ENCODE data around the gene ENOX1.

Gene ENOX1

DNA sequence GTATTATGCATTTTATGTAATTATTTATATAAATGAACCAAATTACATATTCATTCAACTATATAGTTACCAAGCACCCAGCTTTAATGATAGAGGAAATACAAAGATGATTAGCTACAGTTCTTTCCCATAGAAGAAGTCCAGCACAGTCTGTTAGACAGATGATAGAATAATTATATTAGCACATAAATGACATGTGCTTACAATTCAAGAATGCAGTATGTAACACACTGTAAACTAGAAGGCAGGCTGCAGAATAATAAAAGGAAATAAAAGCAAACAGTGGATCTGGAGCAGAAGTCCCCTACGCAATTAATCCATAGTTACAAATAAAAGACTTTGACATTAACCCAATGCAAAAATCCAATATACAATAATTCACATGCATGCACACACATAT lies 384.4 kb downstream of the ENOX1 start:
- TF ChIP-seq, protein P1, sequence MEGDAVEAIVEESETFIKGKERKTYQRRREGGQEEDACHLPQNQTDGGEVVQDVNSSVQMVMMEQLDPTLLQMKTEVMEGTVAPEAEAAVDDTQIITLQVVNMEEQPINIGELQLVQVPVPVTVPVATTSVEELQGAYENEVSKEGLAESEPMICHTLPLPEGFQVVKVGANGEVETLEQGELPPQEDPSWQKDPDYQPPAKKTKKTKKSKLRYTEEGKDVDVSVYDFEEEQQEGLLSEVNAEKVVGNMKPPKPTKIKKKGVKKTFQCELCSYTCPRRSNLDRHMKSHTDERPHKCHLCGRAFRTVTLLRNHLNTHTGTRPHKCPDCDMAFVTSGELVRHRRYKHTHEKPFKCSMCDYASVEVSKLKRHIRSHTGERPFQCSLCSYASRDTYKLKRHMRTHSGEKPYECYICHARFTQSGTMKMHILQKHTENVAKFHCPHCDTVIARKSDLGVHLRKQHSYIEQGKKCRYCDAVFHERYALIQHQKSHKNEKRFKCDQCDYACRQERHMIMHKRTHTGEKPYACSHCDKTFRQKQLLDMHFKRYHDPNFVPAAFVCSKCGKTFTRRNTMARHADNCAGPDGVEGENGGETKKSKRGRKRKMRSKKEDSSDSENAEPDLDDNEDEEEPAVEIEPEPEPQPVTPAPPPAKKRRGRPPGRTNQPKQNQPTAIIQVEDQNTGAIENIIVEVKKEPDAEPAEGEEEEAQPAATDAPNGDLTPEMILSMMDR (IDR thresholded peaks at IDR 0.05) = no peak

GRCh38 chr13:43401361-43401760 lies 385.4 kb downstream of the ENOX1 start:
- TF ChIP-seq, protein P1 (IDR thresholded peaks at IDR 0.05) = no peak

DNA sequence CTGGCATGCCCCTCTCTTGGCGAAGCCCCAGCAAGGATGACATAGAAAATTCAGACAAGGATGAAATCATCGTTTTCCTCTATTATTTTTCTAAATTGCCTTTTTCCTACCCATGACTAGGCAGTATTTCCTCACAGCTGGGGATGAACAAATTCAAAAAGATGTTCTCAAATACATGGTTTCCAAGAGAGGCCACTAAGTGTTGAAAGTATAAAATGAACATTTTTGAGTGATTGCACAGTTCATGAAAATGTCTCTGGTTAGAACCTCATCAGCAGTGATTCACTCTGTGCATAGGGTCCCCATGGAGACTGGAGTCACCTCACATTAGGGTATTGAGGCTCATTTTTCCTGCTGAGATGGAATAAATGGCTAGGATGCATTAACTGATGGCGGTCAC lies 389.7 kb downstream of the ENOX1 start:
- TF ChIP-seq, protein P1 (IDR thresholded peaks at IDR 0.05) = no peak

DNA sequence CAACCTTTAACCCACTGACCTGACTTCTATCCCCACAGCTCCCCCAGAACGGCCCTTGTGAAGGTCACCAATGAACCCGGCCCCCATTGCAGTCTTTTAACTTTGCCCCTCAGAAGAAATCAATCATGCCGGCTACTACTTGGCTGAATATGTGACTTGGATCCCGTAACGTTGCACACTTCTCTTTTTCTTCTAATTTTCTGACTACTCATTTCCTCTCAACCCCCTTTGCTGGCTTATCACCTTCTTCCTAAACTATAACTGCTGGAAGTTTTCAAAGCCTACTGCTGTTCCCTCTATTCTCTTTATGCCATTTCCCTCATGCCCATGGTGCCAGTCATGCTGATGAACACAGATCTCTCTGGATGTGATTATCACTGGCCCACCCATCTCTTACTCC lies 395.7 kb downstream of the ENOX1 start:
- TF ChIP-seq, protein P1 (IDR thresholded peaks at IDR 0.05) = no peak

- TF ChIP-seq, protein P1 (IDR thresholded peaks at IDR 0.05) = no peak
Measured at GRCh38 chr13:43390619-43391018, 396.2 kb downstream of the ENOX1 start.

- TF ChIP-seq, protein P1 (IDR thresholded peaks at IDR 0.05) = no peak
Measured at GRCh38 chr13:43389983-43390382, 396.8 kb downstream of the ENOX1 start.

DNA sequence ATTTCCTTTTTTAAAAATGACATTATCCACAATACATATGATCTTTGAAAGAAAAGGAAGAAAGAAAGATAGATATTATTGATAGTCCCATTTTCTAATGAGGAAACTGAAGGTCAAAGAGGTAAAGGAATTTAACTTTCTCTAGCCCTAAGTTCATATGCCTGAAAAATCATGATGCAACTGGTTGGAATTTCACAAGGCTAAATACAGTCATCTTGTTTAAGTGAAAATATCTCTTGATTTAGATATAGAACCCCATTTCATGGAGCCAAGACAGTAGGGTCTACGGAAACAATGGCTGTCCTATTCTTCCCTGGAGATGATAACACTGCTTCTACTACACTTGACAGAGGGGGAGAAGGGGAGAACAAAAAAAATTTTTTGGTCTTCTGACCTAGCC lies 397.2 kb downstream of the ENOX1 start:
- TF ChIP-seq, protein P1 (IDR thresholded peaks at IDR 0.05) = no peak

- TF ChIP-seq, protein P1 (IDR thresholded peaks at IDR 0.05) = no peak
Measured at GRCh38 chr13:43388282-43389034, 398.3 kb downstream of the ENOX1 start.

All from LNCAP (cell line).